Measurements from ENCODE around the gene AXDND1. TPM values are rescaled to one million over a fixed set of nuclear protein-coding genes. Genes with fewer than 3 reads are reported as not detected.

AXDND1 gene
- total and polyA plus RNA-seq, 9 of the 15 experiments (the other 6 are each of a cell fraction or from before 2014, with no cell fraction given), result 0.03 to 0.13 (median 0.06) TPM; not detected in 5

GRCh38 chr1:179554427-179554826 lies 188.7 kb downstream of the AXDND1 start (continued):
- TF ChIP-seq STAG1 (CRISPR knock-in tag; IDR thresholded peaks at IDR 0.05; ENCODE audit: borderline replicate concordance) (no peak), ZNF699 (CRISPR knock-in tag; IDR thresholded peaks at IDR 0.05; ENCODE audit: insufficient replicate concordance) (no peak), NR1H2 (CRISPR knock-in tag; IDR thresholded peaks at IDR 0.05) (no peak), IRF2 (CRISPR knock-in tag; IDR thresholded peaks at IDR 0.05) (no peak), USF1 (CRISPR knock-in tag; IDR thresholded peaks at IDR 0.05) (no peak), MTA1 (IDR thresholded peaks at IDR 0.05; ENCODE audit: borderline replicate concordance) (no peak), SLC30A9 (CRISPR knock-in tag; IDR thresholded peaks at IDR 0.05) (no peak)
- TF ChIP-seq, protein P1, sequence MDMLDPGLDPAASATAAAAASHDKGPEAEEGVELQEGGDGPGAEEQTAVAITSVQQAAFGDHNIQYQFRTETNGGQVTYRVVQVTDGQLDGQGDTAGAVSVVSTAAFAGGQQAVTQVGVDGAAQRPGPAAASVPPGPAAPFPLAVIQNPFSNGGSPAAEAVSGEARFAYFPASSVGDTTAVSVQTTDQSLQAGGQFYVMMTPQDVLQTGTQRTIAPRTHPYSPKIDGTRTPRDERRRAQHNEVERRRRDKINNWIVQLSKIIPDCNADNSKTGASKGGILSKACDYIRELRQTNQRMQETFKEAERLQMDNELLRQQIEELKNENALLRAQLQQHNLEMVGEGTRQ (CRISPR knock-in tag; IDR thresholded peaks at IDR 0.05), result no peak

DNA sequence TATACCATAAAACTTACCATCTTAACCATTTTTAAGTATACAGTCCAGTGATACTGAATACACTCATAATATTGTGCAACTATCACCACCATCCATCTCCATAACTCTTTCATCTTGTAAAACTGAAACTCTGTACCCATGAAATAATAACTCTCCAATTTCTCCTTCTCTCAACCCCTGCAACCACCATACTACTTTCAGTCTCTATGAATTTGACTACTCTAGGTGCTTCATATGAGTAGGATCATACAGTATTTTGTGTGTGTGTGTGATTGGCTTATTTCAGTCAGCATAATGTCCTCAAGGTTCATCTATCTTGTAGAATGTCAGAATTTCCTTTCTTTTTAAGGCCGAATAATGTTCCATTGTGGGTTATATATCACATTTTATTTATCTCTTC lies 192.3 kb downstream of the AXDND1 start:
- DNase-seq (ENCODE audit: extremely low read depth in 1 of 4, low spot score in 3 of 4), result no peak
- H2AFZ ChIP-seq (ENCODE audit: low read depth, low read length), result no peak overlapping the region
- H3K27me3 ChIP-seq (ENCODE audit: control insufficient read depth in 2 of 2, insufficient read depth in 2 of 2, low read length in 2 of 2), result no peaks in the 10 kb centered on the region; a peak in 1 of 5 replicates
- intact Hi-C loops (cut with micrococcal nuclease), result no loop called here
- in situ Hi-C loops (cut with MboI), result no loop called here
- TF ChIP-seq SMAD2 (IDR thresholded peaks at IDR 0.05; ENCODE audit: low read depth, low read length) (no peak), ZNF431 (CRISPR knock-in tag; IDR thresholded peaks at IDR 0.05) (no peak), DLX4 (CRISPR knock-in tag; IDR thresholded peaks at IDR 0.05) (no peak), ZNF324 (CRISPR knock-in tag; IDR thresholded peaks at IDR 0.05) (no peak), KAT7 (CRISPR knock-in tag; IDR thresholded peaks at IDR 0.05; ENCODE audit: borderline replicate concordance) (no peak), ZNF766 (CRISPR knock-in tag; conservative IDR thresholded peaks at IDR 0.05) (no peak)
- TF ChIP-seq, protein P2, sequence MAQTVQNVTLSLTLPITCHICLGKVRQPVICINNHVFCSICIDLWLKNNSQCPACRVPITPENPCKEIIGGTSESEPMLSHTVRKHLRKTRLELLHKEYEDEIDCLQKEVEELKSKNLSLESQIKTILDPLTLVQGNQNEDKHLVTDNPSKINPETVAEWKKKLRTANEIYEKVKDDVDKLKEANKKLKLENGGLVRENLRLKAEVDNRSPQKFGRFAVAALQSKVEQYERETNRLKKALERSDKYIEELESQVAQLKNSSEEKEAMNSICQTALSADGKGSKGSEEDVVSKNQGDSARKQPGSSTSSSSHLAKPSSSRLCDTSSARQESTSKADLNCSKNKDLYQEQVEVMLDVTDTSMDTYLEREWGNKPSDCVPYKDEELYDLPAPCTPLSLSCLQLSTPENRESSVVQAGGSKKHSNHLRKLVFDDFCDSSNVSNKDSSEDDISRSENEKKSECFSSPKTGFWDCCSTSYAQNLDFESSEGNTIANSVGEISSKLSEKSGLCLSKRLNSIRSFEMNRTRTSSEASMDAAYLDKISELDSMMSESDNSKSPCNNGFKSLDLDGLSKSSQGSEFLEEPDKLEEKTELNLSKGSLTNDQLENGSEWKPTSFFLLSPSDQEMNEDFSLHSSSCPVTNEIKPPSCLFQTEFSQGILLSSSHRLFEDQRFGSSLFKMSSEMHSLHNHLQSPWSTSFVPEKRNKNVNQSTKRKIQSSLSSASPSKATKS (CRISPR knock-in tag; IDR thresholded peaks at IDR 0.05), result no peak
- TF ChIP-seq, protein P3, sequence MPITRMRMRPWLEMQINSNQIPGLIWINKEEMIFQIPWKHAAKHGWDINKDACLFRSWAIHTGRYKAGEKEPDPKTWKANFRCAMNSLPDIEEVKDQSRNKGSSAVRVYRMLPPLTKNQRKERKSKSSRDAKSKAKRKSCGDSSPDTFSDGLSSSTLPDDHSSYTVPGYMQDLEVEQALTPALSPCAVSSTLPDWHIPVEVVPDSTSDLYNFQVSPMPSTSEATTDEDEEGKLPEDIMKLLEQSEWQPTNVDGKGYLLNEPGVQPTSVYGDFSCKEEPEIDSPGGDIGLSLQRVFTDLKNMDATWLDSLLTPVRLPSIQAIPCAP (CRISPR knock-in tag; IDR thresholded peaks at IDR 0.05; ENCODE audit: borderline replicate concordance), result no peak
- no peak for FAIRE-seq
- no peak overlapping the region for H3K27ac ChIP-seq (ENCODE audit: extremely low read depth, low read depth, low read length)
- CTCF ChIA-PET (ENCODE audit: low intra/inter-chr PET ratio), result no interaction called here
- H3K4me3 ChIP-seq, result no peak overlapping the region
- H3K36me3 ChIP-seq (ENCODE audit: control insufficient read depth, insufficient read depth, low read length), result no peaks in the 10 kb centered on the region
- H3K4me2 ChIP-seq (ENCODE audit: insufficient read depth, low read length), result no peak overlapping the region
- H3K9me1 ChIP-seq (ENCODE audit: control insufficient read depth, insufficient read depth, low read length), result no peaks in the 10 kb centered on the region
- H3K9ac ChIP-seq (ENCODE audit: insufficient read depth in 1 of 2, low read depth in 2 of 2, low read length in 2 of 2), result no peak overlapping the region
- ATAC-seq, result no peak
- H3K79me2 ChIP-seq (ENCODE audit: control insufficient read depth, insufficient read depth, low read length), result no peaks in the 10 kb centered on the region
- BruUV-seq (replicated peaks), result no TSS peak
- H3K4me1 ChIP-seq (replicated peaks in 1 of 2; ENCODE audit: control insufficient read depth in 2 of 2, insufficient read depth in 2 of 2, low read length in 2 of 2), result no peaks in the 10 kb centered on the region
- 4% methylated on average over 1 of the region's 1 CpG for WGBS (ENCODE audit: insufficient coverage, low coverage, missing lambda C conversion rate)
- no peaks in the 10 kb centered on the region for H4K20me1 ChIP-seq (replicated peaks; ENCODE audit: control insufficient read depth, insufficient read depth, low read length)
- POLR2A ChIA-PET, result no interaction called here
- no peaks in the 10 kb centered on the region for H3K9me3 ChIP-seq (replicated peaks; ENCODE audit: control insufficient read depth, insufficient read depth, low read depth, low read length)

All from K562 (cell line).